HepG2 (cell line): Measurements from ENCODE around the gene NOP9. TPM values are rescaled to one million over a fixed set of nuclear protein-coding genes. Genes with fewer than 3 reads are reported as not detected.

Experiments used
- ATAC-seq: fragments of 200-7000 bp; cut with Tn5 transposase; 3 replicates; pipeline ENCODE4 v1.9.1; 2020; ENCODE audit warnings: mild to moderate bottlenecking, moderate library complexity
- BruUV-seq: library from RNA; stranded (reverse); fragments of 400-500 nt; replicated peaks from 2 replicates; lab custom pipeline; 2021; lab: Mats Ljungman, UMichigan
- CTCF ChIA-PET: fragments of 300-600 bp; formaldehyde crosslinking; extraction: SDS; loops from one replicate; lab custom pipeline; 2021; ENCODE audit warnings: low total read pairs, inconsistent platforms, low intra/inter-chr PET ratio; lab: Yijun Ruan, JAX
- POLR2A ChIA-PET: fragments of 350-600 bp; sonication (Branson Sonifier 250); formaldehyde crosslinking; loops from one replicate; lab custom pipeline; 2020; ENCODE audit warnings: antibody characterized with exemption, inconsistent platforms; lab: Yijun Ruan, JAX
- DNase-seq: peaks from one replicate; pipeline ENCODE4 v3.0.0-alpha.2; 2015; ENCODE audit warnings: low spot score
- FAIRE-seq: peaks from 3 replicates; lab custom pipeline; 2011; peaks lifted over from hg19 to GRCh38; lab: Jason Lieb, UNC
- H2AFZ ChIP-seq: one replicate; pipeline ENCODE4 v1.6.1; 2011; ENCODE audit warnings: low read length, inconsistent platforms
- H3K27ac ChIP-seq: fragments of 300-600 bp; 3 replicates; pipeline ENCODE4 v1.8.0; 2011; ENCODE audit warnings: mixed run types, mild to moderate bottlenecking, mixed read lengths, low read length, inconsistent platforms; ENCODE audit not compliant: insufficient read depth; ENCODE audit errors: extremely low read length
- H3K27me3 ChIP-seq, 2 experiments: fragments of 200-600 bp in 1 of 2; 2 replicates in 1 of 2; 3 replicates in 1 of 2; pipeline versions ENCODE4 v1.6.0 to v1.8.0; 2011; ENCODE audit warnings: low read length in 2 of 2, mild to moderate bottlenecking in 2 of 2, moderate library complexity in 2 of 2, inconsistent platforms in 1 of 2; ENCODE audit not compliant: insufficient read depth in 2 of 2, control insufficient read depth in 1 of 2
- H3K36me3 ChIP-seq, 2 experiments: fragments of 200-600 bp in 1 of 2; replicated peaks in 1 of 2; 2 replicates in 1 of 2; 3 replicates in 1 of 2; pipeline versions ENCODE4 v1.5.1 to v1.8.0; 2011; ENCODE audit warnings: low read length in 2 of 2, inconsistent platforms in 1 of 2; ENCODE audit not compliant: insufficient read depth in 2 of 2, control insufficient read depth in 1 of 2
- H3K4me1 ChIP-seq: 2 replicates; pipeline ENCODE4 v1.5.1; 2012; ENCODE audit warnings: low read length, inconsistent platforms; ENCODE audit not compliant: insufficient read depth
- H3K4me2 ChIP-seq: 2 replicates; pipeline ENCODE4 v1.6.0; 2011; ENCODE audit warnings: low read depth, low read length, inconsistent platforms
- H3K4me3 ChIP-seq, 3 experiments: fragments of 200-600 bp in 1 of 3; sonication (generic), shearing (Covaris generic) in 1 of 3; replicated peaks in 1 of 3; 2 replicates each; pipeline ENCODE4 v1.5.1; 2011 to 2016; ENCODE audit warnings: low read length in 3 of 3, inconsistent platforms in 2 of 3, low read depth in 2 of 3, mild to moderate bottlenecking in 2 of 3, control low read depth in 1 of 3, mixed read lengths in 1 of 3; ENCODE audit not compliant: insufficient read depth in 1 of 3
- H3K79me2 ChIP-seq: one replicate; pipeline ENCODE4 v1.6.1; 2011; ENCODE audit warnings: low read length, inconsistent platforms; ENCODE audit not compliant: insufficient read depth
- H3K9ac ChIP-seq: 2 replicates; pipeline ENCODE4 v1.6.0; 2011; ENCODE audit warnings: mild to moderate bottlenecking, low read depth, low read length, inconsistent platforms; ENCODE audit not compliant: insufficient read depth
- H3K9me3 ChIP-seq: 2 replicates; pipeline ENCODE4 v1.5.1; 2012; ENCODE audit warnings: mild to moderate bottlenecking, low read length
- H4K20me1 ChIP-seq: 2 replicates; pipeline ENCODE4 v1.6.0; 2011; ENCODE audit warnings: inconsistent platforms, mild to moderate bottlenecking, low read length, moderate library complexity; ENCODE audit not compliant: insufficient read depth
- ATF6 ChIP-seq: sonication (generic); formaldehyde crosslinking; conservative IDR thresholded peaks from 2 replicates; pipeline ENCODE4 v1.4.0; 2020; ENCODE audit warnings: missing genetic modification reagents
- MIXL1 ChIP-seq: IDR thresholded peaks from 2 replicates; pipeline ENCODE4 v1.6.1; 2016
- NFE2L2 ChIP-seq: fragments of 150-350 bp; IDR thresholded peaks from 2 replicates; pipeline ENCODE4 v1.6.1; 2014; ENCODE audit warnings: low read length
- NRL ChIP-seq: sonication (generic); formaldehyde crosslinking; IDR thresholded peaks from 2 replicates; pipeline ENCODE4 v1.5.0; 2020; ENCODE audit warnings: missing genetic modification reagents, mild to moderate bottlenecking, moderate library complexity, borderline replicate concordance
- RARG ChIP-seq: sonication (generic); formaldehyde crosslinking; IDR thresholded peaks from 2 replicates; pipeline ENCODE4 v1.4.0; 2020; ENCODE audit warnings: low read depth, mild to moderate bottlenecking, missing genetic modification reagents
- TCF7L2 ChIP-seq: IDR thresholded peaks from 2 replicates; pipeline ENCODE4 v1.6.1; 2011; ENCODE audit warnings: mild to moderate bottlenecking, low read depth, low read length, moderate library complexity
- ZFP36 ChIP-seq: fragments of 150-350 bp; IDR thresholded peaks from 2 replicates; pipeline ENCODE4 v1.6.1; 2018; ENCODE audit warnings: borderline replicate concordance, low read length, low read depth; ENCODE audit not compliant: partially characterized antibody
- ZNF225 ChIP-seq: sonication (generic); formaldehyde crosslinking; IDR thresholded peaks from 2 replicates; pipeline ENCODE4 v1.4.0; 2020; ENCODE audit warnings: mild to moderate bottlenecking, missing genetic modification reagents
- ZNF335 ChIP-seq: sonication (generic); formaldehyde crosslinking; IDR thresholded peaks from 2 replicates; pipeline ENCODE4 v1.4.0; 2020; ENCODE audit warnings: missing genetic modification reagents
- ZNF34 ChIP-seq: sonication (generic); formaldehyde crosslinking; IDR thresholded peaks from 2 replicates; pipeline ENCODE4 v1.4.0; 2020; ENCODE audit warnings: mild to moderate bottlenecking, missing genetic modification reagents, borderline replicate concordance
- ZNF383 ChIP-seq: sonication (generic); formaldehyde crosslinking; IDR thresholded peaks from 2 replicates; pipeline ENCODE4 v1.4.0; 2020; ENCODE audit warnings: missing genetic modification reagents, mild to moderate bottlenecking, borderline replicate concordance
- ZNF446 ChIP-seq: sonication (generic); formaldehyde crosslinking; IDR thresholded peaks from 2 replicates; pipeline ENCODE4 v1.5.0; 2020; ENCODE audit warnings: mild to moderate bottlenecking, missing genetic modification reagents
- ZNF451 ChIP-seq: sonication (generic); formaldehyde crosslinking; IDR thresholded peaks from 2 replicates; pipeline ENCODE4 v1.5.0; 2020; ENCODE audit warnings: mild to moderate bottlenecking, missing genetic modification reagents
- ZNF609 ChIP-seq: sonication (generic); formaldehyde crosslinking; IDR thresholded peaks from 2 replicates; pipeline ENCODE4 v1.4.0; 2020; ENCODE audit warnings: mild to moderate bottlenecking, missing genetic modification reagents, borderline replicate concordance
- ZNF776 ChIP-seq: sonication (generic); formaldehyde crosslinking; IDR thresholded peaks from 2 replicates; pipeline ENCODE4 v1.4.0; 2020; ENCODE audit warnings: mild to moderate bottlenecking, missing genetic modification reagents
- WGBS: methylation state at CpG from one replicate; pipeline ENCODE4 v1.1.6; 2017; ENCODE audit warnings: low lambda C conversion rate; 5-methylcytosine and 5-hydroxymethylcytosine counted together
- in situ Hi-C: cut with HindIII; loops from 2 replicates; pipeline ENCODE4 v1.10.0; 2017; ENCODE audit warnings: low pct_unique_long_range_greater_than_20kb; ENCODE audit not compliant: extremely low pct_ligation_motif_present
- intact Hi-C: fragments of 100-400 bp; cut with micrococcal nuclease; formaldehyde crosslinking; loops from one replicate; pipeline ENCODE4 v1.10.0; 2022; ENCODE audit not compliant: unreplicated experiment
- polyA plus RNA-seq, 8 experiments: library from polyadenylated mRNA; depleted of rRNA in 3 of 8; stranded (reverse) in 7 of 8; unstranded in 1 of 8; fragments of >200 nt; fragmentation: Illumina TruSeq in 4 of 8; extraction: Trizol in 4 of 8; gene quantifications; 2 replicates each; pipeline versions ENCODE4 v1.2.1 to v1.2.3, GENCODE V29; 2011 to 2016; ENCODE audit warnings: low read depth in 4 of 8, missing spikeins in 1 of 8, mixed read lengths in 1 of 8; ENCODE audit not compliant: insufficient read depth in 1 of 8
- total RNA-seq, 5 experiments: library from RNA; depleted of rRNA; stranded (reverse); fragments of >200 nt; fragmentation: Illumina TruSeq; extraction: Trizol; gene quantifications; 2 replicates each; pipeline ENCODE4 v1.2.3, GENCODE V29; 2016; ENCODE audit warnings: low read depth in 1 of 5

Gene NOP9
- total and polyA plus RNA-seq, 2 of the 13 experiments (the other 11 are each of a cell fraction or from before 2014, with no cell fraction given), result 24.5 to 61.6 TPM

- no peak for TF ChIP-seq ZNF609 (CRISPR knock-in tag)
- no peak for TF ChIP-seq ZNF335 (CRISPR knock-in tag)
- no peak for TF ChIP-seq ZNF446 (CRISPR knock-in tag)
- TF ChIP-seq TCF7L2, result no peak
- TF ChIP-seq ZNF776 (CRISPR knock-in tag), result no peak
- TF ChIP-seq, all 625 proteins: peak for 5
These were observed 38.9 kb upstream of the NOP9 start (continued) for GRCh38 chr14:24260780-24261157.

- BruUV-seq, result no TSS peak
- ChIA-PET CTCF (no interaction called here), POLR2A (interaction anchor here (0.8 to 16.5 kb wide), 4 partner anchors 8 to 170 kb away, joined by 3 to 435 read pairs (median 131); partner anchors contain the start of genes RABGGTA and TINF2)
- no peak for FAIRE-seq
- no peaks in the 10 kb centered on the region for H3K9me3 ChIP-seq
- H2AFZ ChIP-seq, result no peak overlapping the region
- in situ Hi-C loops (no loop called here), intact Hi-C loops (no loop called here)
- WGBS, result 92% methylated on average over 20 of the region's 20 CpGs
- H3K4me1 ChIP-seq, result peaks cover 21% of the 10 kb centered on the region
- H3K27ac ChIP-seq, result no peak overlapping the region
- no peaks in the 10 kb centered on the region for H3K27me3 ChIP-seq
- H3K9ac ChIP-seq, result no peak overlapping the region
- peaks cover 4 to 13% of the 10 kb centered on the region in 2 experiments; a peak in 4 of 5 replicates for H3K36me3 ChIP-seq
- no peak for DNase-seq
- H3K79me2 ChIP-seq, result no peaks in the 10 kb centered on the region
- no peaks in the 10 kb centered on the region for H4K20me1 ChIP-seq
- ATAC-seq, result no peak
- no peak overlapping the region for H3K4me2 ChIP-seq
- H3K4me3 ChIP-seq, result no peak overlapping the region
- TF ChIP-seq NRL (0 out of 2 replicates have a peak, but pooled peaks have one; percentile 2), ZNF383 (CRISPR knock-in tag) (no peak), MIXL1 (CRISPR knock-in tag) (no peak), ZNF451 (CRISPR knock-in tag) (no peak), RARG (CRISPR knock-in tag) (no peak), ATF6 (CRISPR knock-in tag) (no peak), ZFP36 (no peak), ZNF225 (CRISPR knock-in tag) (0 out of 2 replicates have a peak, but pooled peaks have one; percentile 32), ZNF34 (CRISPR knock-in tag) (no peak), NFE2L2 (no peak)
These were observed 38.2 kb upstream of the NOP9 start for GRCh38 chr14:24261256-24261968.
